ENCODE measurements around the gene OR52A1.

The OR52A1 gene

GRCh38 chr11:5131584-5132335 lies 22.8 kb downstream of the OR52A1 start:
- DNase-seq: no peak

- DNase-seq: no peak
Observed at GRCh38 chr11:5129457-5129877, 25.1 kb downstream of the OR52A1 start.

- DNase-seq: no peak
Observed at GRCh38 chr11:5124891-5125620, 29.5 kb downstream of the OR52A1 start.

- DNase-seq: peak; percentile 69
Observed at GRCh38 chr11:5123802-5124521, 30.6 kb downstream of the OR52A1 start.

GRCh38 chr11:5118893-5119292 lies 35.7 kb downstream of the OR52A1 start:
- no peak for DNase-seq

GRCh38 chr11:5117588-5117987 lies 37.0 kb downstream of the OR52A1 start:
- DNase-seq: no peak

- no peak for DNase-seq
Observed at GRCh38 chr11:5115339-5115738, 39.2 kb downstream of the OR52A1 start.

- DNase-seq: no peak
Observed at GRCh38 chr11:5107285-5107684, 47.3 kb downstream of the OR52A1 start.

- no peak for DNase-seq
Observed at GRCh38 chr11:5103066-5103465, 51.5 kb downstream of the OR52A1 start.

GRCh38 chr11:5102246-5102645 lies 52.3 kb downstream of the OR52A1 start:
- no peak for DNase-seq

- no peak for DNase-seq
Observed at GRCh38 chr11:5096011-5096410, 58.5 kb downstream of the OR52A1 start.

All from fibroblast of skin of back (primary cell).